Measurements from ENCODE around the gene PEPD. TPM values are rescaled to one million over a fixed set of nuclear protein-coding genes. Genes with fewer than 3 reads are reported as not detected.

PEPD gene
- total RNA-seq, 1 donor from 2014 or later, result 30.0 TPM

- Histone ChIP-seq H3K27me3 (ENCODE audit: low read depth) (peaks cover 58% of the 10 kb centered on the region), H3K4me3 (no peak overlapping the region), H3K9me3 (replicated peaks) (peaks cover 4% of the 10 kb centered on the region), H3K36me3 (no peaks in the 10 kb centered on the region), H3K4me1 (no peaks in the 10 kb centered on the region), H3K27ac (replicated peaks) (no peak overlapping the region)
- intact Hi-C loops (cut with micrococcal nuclease), result no loop called here
- TF ChIP-seq CTCF (IDR thresholded peaks at IDR 0.05; ENCODE audit: borderline replicate concordance), result no peak
- no peak for DNase-seq
Observed at GRCh38 chr19:33350538-33351309, 170.9 kb downstream of the PEPD start.

GRCh38 chr19:33349319-33350289, 172.0 kb downstream of the PEPD start:
- Histone ChIP-seq H3K4me3 (no peak overlapping the region), H3K9me3 (replicated peaks) (no peaks in the 10 kb centered on the region), H3K27ac (replicated peaks) (no peak overlapping the region), H3K36me3 (no peaks in the 10 kb centered on the region), H3K27me3 (ENCODE audit: low read depth) (peaks cover 69% of the 10 kb centered on the region), H3K4me1 (peaks cover 4% of the 10 kb centered on the region)
- intact Hi-C loops (cut with micrococcal nuclease), result no loop called here
- no peak for DNase-seq
- no peak for TF ChIP-seq CTCF (IDR thresholded peaks at IDR 0.05; ENCODE audit: borderline replicate concordance)

GRCh38 chr19:33348301-33349010, 173.1 kb downstream of the PEPD start:
- TF ChIP-seq CTCF (IDR thresholded peaks at IDR 0.05; ENCODE audit: borderline replicate concordance), result no peak
- no peak for DNase-seq
- Histone ChIP-seq H3K36me3 (no peaks in the 10 kb centered on the region), H3K9me3 (replicated peaks) (no peaks in the 10 kb centered on the region), H3K27ac (replicated peaks) (no peak overlapping the region), H3K4me3 (no peak overlapping the region), H3K4me1 (peaks cover 10% of the 10 kb centered on the region), H3K27me3 (ENCODE audit: low read depth) (peaks cover 80% of the 10 kb centered on the region)
- intact Hi-C loops (cut with micrococcal nuclease), result no loop called here

GRCh38 chr19:33347300-33347699, 174.3 kb downstream of the PEPD start:
- Histone ChIP-seq H3K4me1 (peaks cover 10% of the 10 kb centered on the region), H3K9me3 (replicated peaks) (no peaks in the 10 kb centered on the region), H3K27ac (replicated peaks) (no peak overlapping the region), H3K36me3 (no peaks in the 10 kb centered on the region), H3K4me3 (no peak overlapping the region), H3K27me3 (ENCODE audit: low read depth) (peaks cover 91% of the 10 kb centered on the region)
- intact Hi-C loops (cut with micrococcal nuclease), result no loop called here
- DNase-seq, result no peak
- TF ChIP-seq CTCF (IDR thresholded peaks at IDR 0.05; ENCODE audit: borderline replicate concordance), result no peak

GRCh38 chr19:33346665-33347064, 174.9 kb downstream of the PEPD start:
- TF ChIP-seq CTCF (IDR thresholded peaks at IDR 0.05; ENCODE audit: borderline replicate concordance), result no peak
- peaks cover 10% of the 10 kb centered on the region for H3K4me1 ChIP-seq
- intact Hi-C loops (cut with micrococcal nuclease), result no loop called here
- no peaks in the 10 kb centered on the region for H3K9me3 ChIP-seq (replicated peaks)
- no peak for DNase-seq
- peaks cover 88% of the 10 kb centered on the region for H3K27me3 ChIP-seq (ENCODE audit: low read depth)
- H3K27ac ChIP-seq (replicated peaks), result no peak overlapping the region
- no peak overlapping the region for H3K4me3 ChIP-seq
- H3K36me3 ChIP-seq, result no peaks in the 10 kb centered on the region

All from left ventricle myocardium inferior (tissue), 1 donor.